ENCODE data around the gene ANO2. TPM values are rescaled to one million over a fixed set of nuclear protein-coding genes. Genes with fewer than 3 reads are reported as not detected.
A peak's percentile ranks its signal among the peaks of the same experiment; 100 is the strongest.

ANO2 gene
- total RNA-seq, 1 donor from 2014 or later: not detected

DNA sequence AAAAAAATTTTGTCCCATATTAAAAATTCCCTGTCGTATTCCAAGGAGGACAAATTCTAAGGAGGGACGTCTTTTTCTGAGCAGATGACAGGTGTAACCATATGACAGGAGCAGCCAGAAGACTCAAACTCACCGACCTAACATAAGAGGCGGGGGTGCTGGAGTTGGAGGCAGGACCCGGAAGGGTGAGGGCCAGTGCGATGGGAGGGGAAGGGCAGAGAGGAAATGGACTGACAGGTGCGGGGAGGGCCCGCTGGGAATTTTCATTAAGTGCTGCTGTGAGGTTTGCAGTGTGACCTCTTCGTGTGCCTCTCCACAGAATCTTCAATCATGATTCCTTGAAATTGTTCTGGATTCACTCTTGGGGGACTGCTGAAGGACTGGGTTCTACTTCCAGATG is 323.7 kb downstream of the ANO2 start:
- Histone ChIP-seq H3K27me3 (ENCODE audit: control insufficient read depth, insufficient read depth, low read length) (no peaks in the 10 kb centered on the region), H3K36me3 (ENCODE audit: control insufficient read depth, insufficient read depth, low read length) (no peaks in the 10 kb centered on the region), H3K4me3 (ENCODE audit: low read depth, low read length) (no peak overlapping the region)
- FAIRE-seq (no peak), DNase-seq (ENCODE audit: low read depth) (no peak)
- TF ChIP-seq CTCF (IDR thresholded peaks at IDR 0.05; ENCODE audit: insufficient read depth, low read length, severe bottlenecking): no peak

- Histone ChIP-seq H3K27me3 (ENCODE audit: control insufficient read depth, insufficient read depth, low read length) (no peaks in the 10 kb centered on the region), H3K36me3 (ENCODE audit: control insufficient read depth, insufficient read depth, low read length) (no peaks in the 10 kb centered on the region), H3K4me3 (ENCODE audit: low read depth, low read length) (no peak overlapping the region)
- DNase-seq (ENCODE audit: low read depth): no peak
- no peak for TF ChIP-seq CTCF (IDR thresholded peaks at IDR 0.05; ENCODE audit: insufficient read depth, low read length, severe bottlenecking)
- FAIRE-seq: no peak
These were observed 324.2 kb downstream of the ANO2 start for GRCh38 chr12:5620896-5621295.

DNA sequence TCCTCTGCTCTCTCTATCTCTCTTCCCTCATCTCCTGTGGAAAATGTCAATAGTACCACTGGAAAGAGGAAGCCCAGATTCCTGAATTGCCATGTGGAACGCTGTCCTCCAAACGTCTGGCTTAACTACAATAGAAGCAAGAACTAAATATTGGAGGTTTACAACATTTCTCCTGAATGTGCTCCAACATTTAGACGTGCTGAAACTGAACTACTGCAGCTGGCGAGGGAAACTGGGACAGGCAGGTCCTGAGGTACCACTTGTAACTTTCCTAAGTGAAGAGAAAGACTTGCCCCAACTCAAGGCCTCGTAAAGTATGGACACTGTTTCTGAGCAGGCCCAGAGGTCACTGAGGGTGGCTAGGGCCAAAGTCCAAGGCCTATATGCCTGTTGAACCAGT is 325.4 kb downstream of the ANO2 start:
- no peak overlapping the region for H3K4me3 ChIP-seq (ENCODE audit: low read depth, low read length)
- no peaks in the 10 kb centered on the region for H3K27me3 ChIP-seq (ENCODE audit: control insufficient read depth, insufficient read depth, low read length)
- TF ChIP-seq CTCF (IDR thresholded peaks at IDR 0.05; ENCODE audit: insufficient read depth, low read length, severe bottlenecking): no peak
- DNase-seq (ENCODE audit: low read depth): no peak
- peak; percentile 23 for FAIRE-seq
- H3K36me3 ChIP-seq (ENCODE audit: control insufficient read depth, insufficient read depth, low read length): no peaks in the 10 kb centered on the region

DNA sequence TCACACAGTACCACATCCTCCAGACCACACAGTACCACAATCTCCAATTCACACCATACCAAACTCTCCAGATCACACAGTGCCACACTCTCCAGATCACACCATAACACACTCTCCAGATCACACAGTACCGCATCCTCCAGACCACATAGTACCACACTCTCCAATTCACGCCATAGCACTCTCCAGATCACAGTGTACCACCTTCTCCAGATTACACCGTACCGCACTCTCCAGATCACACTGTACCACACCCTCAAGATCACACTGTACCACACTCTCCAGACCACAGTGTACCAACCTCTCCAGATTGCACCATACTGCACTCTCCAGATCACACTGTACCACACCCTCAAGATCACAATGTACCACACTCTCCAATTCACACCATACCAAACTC is 328.2 kb downstream of the ANO2 start:
- no peak for FAIRE-seq
- Histone ChIP-seq H3K36me3 (ENCODE audit: control insufficient read depth, insufficient read depth, low read length) (no peaks in the 10 kb centered on the region), H3K27me3 (ENCODE audit: control insufficient read depth, insufficient read depth, low read length) (no peaks in the 10 kb centered on the region), H3K4me3 (ENCODE audit: low read depth, low read length) (no peak overlapping the region)
- DNase-seq (ENCODE audit: low read depth): no peak
- TF ChIP-seq CTCF (IDR thresholded peaks at IDR 0.05; ENCODE audit: insufficient read depth, low read length, severe bottlenecking): no peak

- no peak for TF ChIP-seq CTCF (IDR thresholded peaks at IDR 0.05; ENCODE audit: insufficient read depth, low read length, severe bottlenecking)
- DNase-seq (ENCODE audit: low read depth): no peak
- Histone ChIP-seq H3K4me3 (ENCODE audit: low read depth, low read length) (no peak overlapping the region), H3K36me3 (ENCODE audit: control insufficient read depth, insufficient read depth, low read length) (no peaks in the 10 kb centered on the region), H3K27me3 (ENCODE audit: control insufficient read depth, insufficient read depth, low read length) (no peaks in the 10 kb centered on the region)
- no peak for FAIRE-seq
These were observed 329.3 kb downstream of the ANO2 start for GRCh38 chr12:5615760-5616159.

GRCh38 chr12:5614256-5614655 is 330.8 kb downstream of the ANO2 start:
- DNase-seq (ENCODE audit: low read depth) (no peak), FAIRE-seq (no peak)
- H3K36me3 ChIP-seq (ENCODE audit: control insufficient read depth, insufficient read depth, low read length): no peaks in the 10 kb centered on the region
- H3K4me3 ChIP-seq (ENCODE audit: low read depth, low read length): no peak overlapping the region
- TF ChIP-seq CTCF (IDR thresholded peaks at IDR 0.05; ENCODE audit: insufficient read depth, low read length, severe bottlenecking): no peak
- H3K27me3 ChIP-seq (ENCODE audit: control insufficient read depth, insufficient read depth, low read length): no peaks in the 10 kb centered on the region

Data from bronchial epithelial cell (primary cell).